NOMO-1 treated with dmso at 0.1 percent for 144 hours (cell line): ENCODE results near the gene PKIG.
"Not testable (repeated sequence)": the region's sequence is repeated elsewhere in the genome, so short reads cannot be mapped to it uniquely, and the experiment has no call there.

Source experiments
- DNase-seq: peaks from one replicate; lab custom pipeline; 2025; ENCODE audit not compliant: unreplicated experiment; lab: John Stamatoyannopoulos, UW

Gene PKIG

DNA sequence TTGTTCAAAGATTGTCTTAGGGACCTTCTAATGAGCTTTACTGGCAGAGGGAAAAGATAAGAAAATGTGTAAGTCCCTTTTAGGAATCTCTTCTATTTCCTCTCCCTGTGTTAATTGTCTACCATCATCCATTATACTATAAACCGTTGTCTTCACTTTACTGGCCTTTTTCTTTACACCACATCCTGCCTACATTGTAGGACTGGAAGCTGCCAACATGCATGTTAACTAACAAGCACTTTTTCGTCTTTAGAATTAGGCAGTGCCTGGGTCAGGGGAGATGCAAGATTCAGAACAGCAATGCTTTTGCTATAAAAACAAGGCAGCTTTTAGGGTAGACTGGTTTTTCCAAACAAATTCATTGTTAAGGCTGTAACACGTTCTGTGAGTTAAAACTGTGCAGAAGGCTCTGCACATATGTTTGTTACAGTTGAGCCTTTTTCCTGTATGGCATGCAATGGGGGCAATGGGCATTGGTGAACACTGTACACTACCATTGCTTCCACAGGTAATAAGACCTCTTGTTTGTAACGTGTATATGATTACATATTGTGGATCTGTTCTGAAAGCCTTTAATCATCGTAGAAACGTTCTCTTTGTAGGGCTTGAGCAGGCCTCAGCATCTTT, 10.9 kb upstream of the PKIG start:
- DNase-seq, result no peak

DNA sequence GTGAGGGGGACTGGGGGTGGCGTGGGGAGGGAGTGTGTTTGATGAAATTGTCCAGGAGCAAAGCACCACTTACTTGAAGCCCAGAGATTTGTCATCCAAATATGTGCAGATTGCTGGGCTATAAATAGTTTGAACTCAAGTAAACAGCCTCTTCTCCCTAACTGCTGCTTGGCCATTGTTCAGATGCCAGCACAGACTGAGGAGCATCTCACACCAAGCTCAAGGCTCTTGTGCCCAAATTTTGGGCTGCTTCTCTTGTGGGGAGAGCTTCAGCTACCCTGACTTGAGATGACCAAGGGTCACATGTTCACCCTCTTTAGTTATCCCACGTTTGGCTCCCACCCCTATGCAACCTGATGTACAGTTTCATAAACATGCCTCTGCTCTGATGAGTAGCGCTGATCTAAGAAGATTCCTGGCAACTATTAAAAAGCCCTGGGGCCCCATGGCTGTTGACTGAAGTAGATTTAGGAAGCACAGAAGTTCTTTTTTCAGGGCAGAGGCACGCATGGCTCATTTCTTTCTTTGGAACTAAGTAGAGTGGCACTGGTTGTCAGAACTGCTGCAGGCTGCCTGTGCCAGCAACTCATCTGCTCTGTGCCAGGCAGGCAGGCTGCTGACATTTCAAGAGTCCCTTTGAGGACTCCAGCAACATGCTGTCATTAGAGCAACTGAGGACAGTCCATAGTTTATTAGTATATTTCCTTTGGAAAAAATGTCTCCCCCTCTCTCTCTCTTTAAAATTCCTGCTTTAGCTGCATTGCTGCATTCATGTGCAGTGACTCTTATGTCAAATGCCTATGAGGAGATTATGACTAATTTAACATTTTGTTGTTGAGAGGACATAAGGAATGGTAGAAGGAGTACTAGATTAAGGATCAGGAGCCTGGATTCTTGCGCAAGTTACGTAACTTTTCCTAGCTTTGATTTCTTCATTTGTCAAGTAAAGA, 9.6 kb upstream of the PKIG start:
- no peak for DNase-seq

DNA sequence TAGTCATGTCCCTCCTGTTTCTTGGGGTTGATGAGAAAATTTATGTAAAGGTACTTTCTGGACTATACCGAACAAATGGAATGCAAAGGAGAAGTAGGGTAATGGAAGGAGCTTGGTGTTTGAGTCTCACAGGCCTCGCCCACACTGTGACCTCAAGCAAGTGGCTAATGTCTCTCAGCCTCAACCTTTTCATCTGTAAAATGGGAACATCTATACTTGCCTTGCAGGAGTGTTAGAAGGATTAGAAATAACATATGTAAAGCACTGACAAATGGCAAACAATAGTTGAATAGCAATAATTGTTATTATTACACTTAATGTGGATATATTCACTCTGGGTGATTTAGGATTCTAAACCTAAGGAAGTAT, 8.9 kb upstream of the PKIG start:
- DNase-seq, result no peak

- no peak for DNase-seq
Measured at GRCh38 chr20:44574372-44574771, 8.0 kb upstream of the PKIG start.

- DNase-seq, result peak; percentile 56
Measured at GRCh38 chr20:44576297-44576696, 6.1 kb upstream of the PKIG start.

- no peak for DNase-seq
Measured at GRCh38 chr20:44579313-44580081, 2.9 kb upstream of the PKIG start.

DNA sequence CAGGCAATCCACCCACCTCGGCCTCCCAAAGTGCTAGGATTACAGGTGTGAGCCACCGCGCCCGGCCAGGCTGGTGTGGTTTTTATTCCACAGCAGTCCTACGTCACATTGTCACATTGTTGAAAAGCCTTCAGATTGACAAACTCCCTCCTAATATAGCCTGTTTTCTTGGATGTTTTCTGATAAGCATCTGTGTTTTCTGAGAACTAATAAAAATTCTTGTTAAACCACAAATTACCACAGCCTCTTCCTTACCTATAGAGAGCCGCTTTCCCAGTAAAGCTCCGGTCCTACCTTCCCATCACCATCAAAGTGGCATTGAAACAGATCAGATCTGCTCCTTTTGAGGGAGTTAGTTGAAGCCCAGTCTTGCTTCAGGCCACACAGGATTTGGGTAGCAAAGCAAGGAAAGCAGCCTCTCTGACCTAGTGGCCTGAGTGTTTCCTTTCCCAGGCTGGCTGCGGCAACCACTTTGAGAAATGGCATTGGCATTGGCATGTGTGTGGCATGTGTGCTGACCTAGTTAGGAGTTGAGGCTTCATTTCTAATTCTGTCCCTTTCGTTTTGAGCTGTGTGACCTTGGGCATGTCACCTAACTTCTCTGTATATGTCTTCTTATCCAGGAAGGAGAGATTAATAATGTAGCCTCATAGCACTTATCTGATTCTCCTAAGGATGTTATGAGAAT, 1.7 kb upstream of the PKIG start:
- no peak for DNase-seq

DNA sequence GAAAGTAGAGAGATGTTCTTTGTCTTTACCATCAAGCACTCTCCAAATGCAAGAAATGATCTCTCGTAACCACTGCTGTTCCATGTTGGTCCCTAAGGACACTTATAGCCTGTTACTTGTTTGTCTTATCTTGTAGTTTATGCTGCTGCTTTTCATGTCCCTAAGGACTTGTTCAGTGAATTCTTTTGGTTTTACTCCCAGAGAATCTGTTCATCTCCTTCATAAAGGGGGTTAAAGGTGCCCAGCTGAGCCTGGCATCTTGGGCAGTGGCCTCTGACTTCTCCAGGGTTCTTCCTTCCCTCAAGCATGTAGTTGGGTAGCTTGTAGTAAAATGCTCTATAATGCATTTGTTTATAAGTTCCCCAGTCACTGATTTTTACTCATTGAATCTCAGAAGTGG, 864 bp upstream of the PKIG start:
- no peak for DNase-seq

- no peak for DNase-seq
Measured at GRCh38 chr20:44583157-44583556, 778 bp downstream of the PKIG start.

- no peak for DNase-seq
Measured at GRCh38 chr20:44584162-44584561, 1.8 kb downstream of the PKIG start.

GRCh38 chr20:44585057-44585963, 2.9 kb downstream of the PKIG start:
- DNase-seq, result no peak

GRCh38 chr20:44586289-44586911, 4.0 kb downstream of the PKIG start:
- DNase-seq, result no peak

GRCh38 chr20:44587035-44587980, 4.9 kb downstream of the PKIG start:
- DNase-seq, result no peak

GRCh38 chr20:44588321-44588720, 5.9 kb downstream of the PKIG start:
- not testable (repeated sequence) for DNase-seq

- DNase-seq, result no peak
Measured at GRCh38 chr20:44589537-44589936, 7.2 kb downstream of the PKIG start.

GRCh38 chr20:44590980-44591778, 8.8 kb downstream of the PKIG start:
- DNase-seq, result no peak

GRCh38 chr20:44592366-44592765, 10.0 kb downstream of the PKIG start:
- no peak for DNase-seq

DNA sequence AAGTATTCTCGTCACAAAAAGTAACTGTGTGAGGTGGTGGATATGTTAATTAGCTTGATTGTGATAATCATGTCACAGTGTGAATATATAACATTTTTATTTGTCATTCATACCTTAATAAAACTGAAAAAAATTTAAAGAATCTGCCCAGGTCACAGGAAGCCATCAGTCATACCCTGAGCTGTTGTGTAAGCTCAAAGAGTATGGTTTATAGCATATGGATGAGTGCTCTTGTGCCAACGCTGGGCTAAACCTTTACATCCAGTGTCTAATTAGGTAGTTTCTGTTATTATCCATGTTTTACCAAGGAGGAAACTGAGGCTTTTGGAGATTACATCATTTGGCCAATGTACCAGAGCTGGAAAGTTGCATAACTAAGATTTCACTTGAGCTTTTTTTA, 11.4 kb downstream of the PKIG start:
- no peak for DNase-seq
